HTERT RPE-1 (cell line): Measurements from ENCODE around the gene SPHK1.
"Not testable (repeated sequence)": the region's sequence is repeated elsewhere in the genome, so short reads cannot be mapped to it uniquely, and the experiment has no call there.

Experiments used
- in situ Hi-C: fragments of 300-500 bp; cut with MboI; formaldehyde crosslinking; loops from 4 replicates; pipeline ENCODE4 v1.14.3; 2020; ENCODE audit warnings: low sequenced_read_pairs

The SPHK1 gene

DNA sequence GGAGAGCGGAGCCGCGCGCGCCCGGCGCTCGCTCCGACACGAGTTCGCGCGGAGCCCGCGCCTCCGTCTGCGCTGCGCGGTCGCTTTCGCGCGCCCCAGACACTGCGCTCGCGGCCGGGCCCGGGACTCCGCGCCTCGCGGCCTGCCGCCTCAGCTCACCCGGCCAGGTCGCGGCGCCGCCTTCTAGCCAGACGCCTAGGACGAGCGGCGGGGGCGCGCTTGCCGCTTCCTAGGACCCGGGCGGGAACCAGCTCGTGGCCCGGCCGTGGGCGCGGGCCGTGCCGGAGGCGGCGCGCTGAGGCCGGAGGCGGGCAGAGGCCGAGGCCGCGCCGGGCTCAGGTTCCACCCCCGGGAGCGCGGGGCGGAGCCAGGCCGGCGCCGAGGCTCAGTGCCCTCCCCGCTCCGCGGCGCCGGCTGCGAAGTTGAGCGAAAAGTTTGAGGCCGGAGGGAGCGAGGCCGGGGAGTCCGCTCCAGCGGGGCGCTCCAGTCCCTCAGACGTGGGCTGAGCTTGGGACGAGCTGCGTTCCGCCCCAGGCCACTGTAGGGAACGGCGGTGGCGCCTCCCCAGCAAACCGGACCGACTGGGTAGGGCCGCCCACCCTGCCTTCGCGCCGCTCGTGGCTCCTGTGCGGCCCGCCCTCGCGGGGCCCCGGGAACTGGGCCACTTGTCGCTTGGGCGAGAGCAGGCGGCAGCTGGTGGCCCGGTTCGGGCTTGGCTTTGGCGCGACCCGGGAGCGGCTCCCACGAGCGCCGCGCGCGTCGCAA lies at the start of gene SPHK1:
SPHK1 (plus strand) TSS at position 388 of the 765 bp plus-strand sequence. CDS start 1,036 bp downstream, outside the sequence.
- in situ Hi-C loops: no loop called here

- in situ Hi-C loops: no loop called here
Measured at GRCh38 chr17:76335716-76336381, 48.6 kb upstream of the SPHK1 start.

- in situ Hi-C loops: no loop called here
Measured at GRCh38 chr17:76336756-76337412, 47.5 kb upstream of the SPHK1 start.

DNA sequence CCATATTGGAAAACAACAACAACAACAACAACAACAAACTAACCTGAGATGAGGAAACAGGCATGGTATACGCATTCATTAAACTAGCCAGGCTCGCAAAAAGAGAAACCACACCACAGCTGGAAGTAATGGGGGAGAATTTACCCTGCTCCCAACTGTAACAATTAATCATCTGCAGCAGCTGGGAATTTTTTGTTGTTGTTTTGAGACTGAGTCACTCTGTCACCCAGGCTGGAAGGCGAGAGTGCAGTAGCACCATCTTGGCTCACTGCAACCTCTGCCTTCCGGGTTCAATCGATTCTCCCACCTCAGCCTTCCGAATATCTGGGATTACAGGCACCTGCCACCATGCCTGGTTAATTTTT lies 47.0 kb upstream of the SPHK1 start:
- in situ Hi-C loops: no loop called here

DNA sequence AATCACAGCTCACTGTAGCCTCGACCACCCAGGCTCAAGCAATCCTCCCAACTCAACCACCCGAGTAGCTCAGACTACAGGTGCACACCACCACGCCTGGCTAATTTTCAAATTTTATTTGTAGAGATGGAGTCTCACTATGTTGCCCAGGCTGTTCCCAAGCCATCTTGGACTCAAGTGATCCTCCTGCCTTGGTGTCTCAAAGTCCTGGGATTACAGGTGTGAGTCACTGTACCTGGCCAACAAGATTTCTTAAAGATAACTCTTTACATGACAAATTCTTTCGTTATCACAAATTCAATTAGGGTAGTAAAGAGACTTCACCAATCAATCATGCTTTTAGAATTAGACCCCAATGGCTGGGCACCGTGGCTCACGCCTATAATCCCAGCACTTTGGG lies 43.1 kb upstream of the SPHK1 start:
- in situ Hi-C loops: no loop called here

- in situ Hi-C loops: no loop called here
Measured at GRCh38 chr17:76343106-76343505, 41.3 kb upstream of the SPHK1 start.

GRCh38 chr17:76345377-76345974 lies 38.9 kb upstream of the SPHK1 start:
- in situ Hi-C loops: no loop called here

GRCh38 chr17:76346936-76347335 lies 37.5 kb upstream of the SPHK1 start:
- in situ Hi-C loops: not testable (repeated sequence)

- in situ Hi-C loops: no loop called here
Measured at GRCh38 chr17:76350463-76350862, 33.9 kb upstream of the SPHK1 start.

DNA sequence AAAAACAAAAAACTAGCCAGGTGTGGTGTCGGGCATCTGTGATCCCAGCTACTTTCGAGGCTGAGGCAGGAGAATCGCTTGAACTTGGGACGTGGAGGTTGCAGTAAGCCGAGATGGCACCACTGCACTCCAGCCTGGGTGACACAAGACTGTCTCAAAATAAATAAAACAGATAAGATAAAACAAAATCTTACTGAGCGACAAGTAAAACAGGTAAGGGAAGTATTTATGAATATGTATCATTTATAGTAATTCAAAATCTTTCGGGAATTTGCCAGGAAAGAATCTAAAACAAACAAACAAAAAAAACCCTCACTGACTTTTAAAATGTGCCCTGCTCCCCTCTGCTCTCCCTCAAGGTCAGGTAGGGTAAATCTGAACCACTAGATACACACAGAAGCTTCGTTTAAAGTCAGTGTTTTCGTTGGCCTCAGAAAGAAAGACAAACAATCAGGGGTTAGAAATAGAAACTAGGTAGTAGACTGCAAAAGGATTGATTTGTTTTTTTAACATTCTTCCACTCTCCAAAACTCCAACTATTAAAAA lies 32.8 kb upstream of the SPHK1 start:
- in situ Hi-C loops: no loop called here

- in situ Hi-C loops: no loop called here
Measured at GRCh38 chr17:76353004-76353598, 31.3 kb upstream of the SPHK1 start.

DNA sequence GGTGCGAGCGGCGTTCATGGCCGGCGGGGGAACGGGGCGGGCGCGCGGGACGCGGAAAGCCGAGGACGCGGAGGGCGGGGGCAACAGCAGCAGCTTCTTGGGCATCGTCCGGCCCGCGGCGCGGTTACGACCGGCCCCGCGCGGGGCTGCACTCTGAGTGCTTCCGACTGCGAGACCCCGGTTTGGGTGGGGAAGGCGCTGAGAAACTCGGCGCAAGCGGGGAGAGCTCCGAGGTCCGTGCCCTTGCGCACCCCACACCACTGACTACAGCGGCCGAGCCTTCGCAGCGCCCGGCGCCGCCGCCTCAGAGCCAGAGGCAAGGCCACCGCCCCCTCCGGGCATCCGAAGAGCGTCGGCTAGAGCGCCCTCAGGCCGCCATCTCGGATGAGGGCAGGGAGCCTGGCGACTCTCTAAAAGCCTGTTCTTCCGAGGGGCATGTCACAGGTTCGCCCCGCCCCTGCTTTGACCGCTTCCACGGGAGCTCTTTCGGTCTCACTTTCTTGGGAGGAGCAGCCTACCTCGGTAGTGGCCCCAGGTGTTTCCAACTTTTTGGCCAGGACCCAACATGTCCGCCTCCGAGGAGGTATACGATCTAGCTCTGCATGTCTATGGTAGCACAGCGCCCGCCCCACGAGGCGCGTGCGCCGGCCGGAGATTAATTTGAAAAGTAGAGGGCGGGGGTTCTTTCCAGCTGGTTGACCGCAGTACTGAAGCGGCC lies 30.7 kb upstream of the SPHK1 start, which contains the start of gene PRPSAP1:
PRPSAP1 (minus strand) TSS at position 318 of the 718 bp plus-strand sequence; CDS start at position 105, 213 bp downstream.
- in situ Hi-C loops: no loop called here

- in situ Hi-C loops: no loop called here
Measured at GRCh38 chr17:76354317-76354729, 30.1 kb upstream of the SPHK1 start.

DNA sequence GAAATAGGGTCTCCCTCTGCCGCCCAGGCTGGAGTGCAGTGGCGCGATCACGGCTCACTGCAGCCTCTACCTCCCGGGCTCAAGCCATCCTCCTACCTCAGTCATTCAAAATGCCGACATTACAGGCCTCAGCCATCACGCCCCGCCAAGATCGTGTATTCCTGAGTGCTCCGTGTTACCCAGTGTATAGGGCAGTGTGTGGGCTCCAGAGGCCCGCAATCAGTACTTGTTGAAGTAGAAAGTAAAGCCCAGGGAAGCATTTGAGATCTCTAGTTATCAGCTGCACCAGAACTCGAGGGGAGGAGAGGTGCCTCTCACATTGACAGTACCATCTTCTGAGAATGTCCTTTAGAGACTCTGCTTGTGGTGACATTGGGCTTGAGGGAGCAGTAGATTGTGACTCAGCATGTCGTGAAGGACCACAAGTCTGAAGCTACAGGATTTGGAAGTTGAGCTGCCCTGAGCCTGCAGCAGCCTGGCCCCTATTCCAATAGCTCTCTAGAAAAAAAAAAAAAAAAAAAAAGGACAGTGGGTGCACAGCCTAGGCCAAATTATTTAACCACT lies 29.6 kb upstream of the SPHK1 start:
- in situ Hi-C loops: no loop called here

DNA sequence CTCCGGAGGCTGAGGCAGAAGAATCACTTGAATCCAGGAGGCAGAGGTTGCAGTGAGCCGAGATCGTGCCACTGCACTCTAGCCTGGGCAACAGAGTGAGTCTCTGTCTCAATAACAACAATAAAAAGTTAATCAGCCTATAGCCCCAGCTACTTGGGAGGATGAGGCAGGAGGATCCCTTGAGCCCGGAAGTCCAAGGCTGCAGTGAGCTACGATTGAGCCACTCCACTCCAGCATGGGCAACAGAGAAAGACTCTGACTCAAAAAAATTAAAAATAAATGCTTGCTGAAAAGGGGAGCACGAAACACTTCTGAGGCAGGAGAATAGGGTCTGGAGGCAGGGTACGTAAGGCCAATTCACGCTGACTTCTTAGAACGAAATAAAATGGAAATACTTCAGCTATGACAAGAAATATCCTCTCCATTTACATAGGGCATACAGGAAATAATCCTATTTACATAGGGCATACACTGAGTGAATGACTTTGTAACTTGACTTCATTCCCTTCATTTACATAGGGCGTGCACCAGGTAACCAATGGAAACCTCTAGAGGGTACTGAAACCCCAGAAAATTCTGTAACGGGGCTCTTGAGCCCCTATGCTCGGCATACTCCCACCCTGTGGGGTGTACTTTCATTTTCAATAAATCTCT lies 27.5 kb upstream of the SPHK1 start:
- in situ Hi-C loops: no loop called here

DNA sequence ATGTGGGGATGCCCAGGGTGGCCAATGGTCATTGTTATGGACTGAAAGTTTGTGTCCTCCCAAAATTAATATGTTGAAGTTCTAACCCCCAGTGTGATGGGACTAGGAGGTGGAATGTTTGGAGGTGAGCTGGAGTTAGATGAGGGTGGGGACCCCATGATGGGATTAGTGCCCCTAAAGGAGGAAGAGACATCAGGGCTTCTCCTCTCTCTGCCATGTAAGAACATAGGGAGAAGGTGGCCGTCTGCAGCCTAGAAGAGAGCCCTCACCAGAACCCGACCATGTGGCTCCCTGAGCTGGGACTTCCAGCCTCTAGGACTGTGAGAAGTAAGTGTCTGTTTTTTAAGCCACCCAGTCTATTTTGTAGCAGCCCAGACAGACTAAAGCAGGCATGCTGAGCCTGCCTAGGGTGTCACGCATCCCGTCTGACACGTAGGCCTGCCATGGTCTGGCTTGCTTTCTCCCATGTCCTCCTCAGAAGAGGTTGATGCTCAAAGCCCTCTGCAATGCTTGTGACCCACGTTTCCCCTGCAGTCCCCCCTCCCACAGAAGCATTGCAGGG lies 26.7 kb upstream of the SPHK1 start:
- in situ Hi-C loops: no loop called here

DNA sequence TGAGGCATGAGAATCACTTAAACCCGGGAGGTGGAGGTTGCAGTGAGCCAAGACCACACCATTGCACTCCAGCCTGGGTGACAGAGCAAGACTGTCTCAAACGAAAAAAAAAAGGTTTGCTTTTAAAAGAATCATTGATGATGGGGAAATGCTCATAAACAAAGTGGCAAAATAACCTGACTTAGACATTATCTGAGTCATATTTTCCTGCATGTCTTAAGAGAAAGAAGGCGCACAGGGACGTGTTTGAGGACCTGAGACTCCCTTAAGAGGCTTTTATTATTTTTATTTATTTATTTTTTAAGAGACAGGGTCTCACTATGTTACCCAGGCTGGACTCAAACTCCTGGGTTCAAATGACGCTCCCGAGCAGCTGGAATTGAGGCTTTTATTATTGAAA lies 25.0 kb upstream of the SPHK1 start:
- in situ Hi-C loops: no loop called here

GRCh38 chr17:76359776-76360175 lies 24.6 kb upstream of the SPHK1 start:
- in situ Hi-C loops: not testable (repeated sequence)

GRCh38 chr17:76360461-76360860 lies 23.9 kb upstream of the SPHK1 start:
- in situ Hi-C loops: no loop called here
